ENCODE data around the gene ZNF780B. TPM values are rescaled to one million over a fixed set of nuclear protein-coding genes. Genes with fewer than 3 reads are reported as not detected.

ZNF780B gene
- total and polyA plus RNA-seq, 11 donors = 4.7 to 35.2 (median 17.3) TPM

- 82 to 97% (median 95%) methylated on average over 4 of the region's 4 CpGs for WGBS, 4 donors
- no peaks in the 10 kb centered on the region for H3K27me3 ChIP-seq
- DNase-seq (no peak), ATAC-seq (no peak)
- intact Hi-C loops (cut with DNase I) = no loop called here
- H3K9me3 ChIP-seq = peaks cover 0 to 100% (median 77%) of the 10 kb centered on the region in 12 donors
- H3K36me3 ChIP-seq = no peaks in the 10 kb centered on the region
- H3K4me3 ChIP-seq = no peak overlapping the region
- TF ChIP-seq POLR2A (IDR thresholded peaks at IDR 0.05) (no peak), CTCF (IDR thresholded peaks at IDR 0.05) (no peak)
- no peak overlapping the region for H3K27ac ChIP-seq
- H3K4me1 ChIP-seq = no peaks in the 10 kb centered on the region
Observed at GRCh38 chr19:40025938-40026596, 30.0 kb downstream of the ZNF780B start.

- DNase-seq = no peak
Observed at GRCh38 chr19:40023969-40024368, 32.1 kb downstream of the ZNF780B start.

GRCh38 chr19:40013991-40014390 lies 42.0 kb downstream of the ZNF780B start:
- no peak for ATAC-seq

More at GRCh38 chr19:40023969-40024368, 32.1 kb downstream of the ZNF780B start:
- Histone ChIP-seq H3K36me3 (no peaks in the 10 kb centered on the region), H3K9me3 (peaks cover 0 to 100% (median 71%) of the 10 kb centered on the region in 12 donors), H3K27ac (no peak overlapping the region), H3K27me3 (no peaks in the 10 kb centered on the region), H3K4me3 (no peak overlapping the region), H3K4me1 (no peaks in the 10 kb centered on the region)
- no peak for TF ChIP-seq CTCF (IDR thresholded peaks at IDR 0.05)
- TF ChIP-seq POLR2A (IDR thresholded peaks at IDR 0.05) = no peak
- WGBS, 4 donors = 85 to 89% (median 87%) methylated on average over 3 of the region's 3 CpGs
- intact Hi-C loops (cut with DNase I) = no loop called here
- no peak for ATAC-seq

More at GRCh38 chr19:40013991-40014390, 42.0 kb downstream of the ZNF780B start:
- no peaks in the 10 kb centered on the region for H3K27me3 ChIP-seq
- WGBS, 4 donors = 94 to 97% (median 96%) methylated on average over 4 of the region's 4 CpGs
- H3K4me1 ChIP-seq = no peaks in the 10 kb centered on the region
- intact Hi-C loops (cut with DNase I) = no loop called here
- peaks cover 0 to 98% (median 66%) of the 10 kb centered on the region in 12 donors for H3K9me3 ChIP-seq
- no peak for TF ChIP-seq POLR2A (IDR thresholded peaks at IDR 0.05)
- no peak for TF ChIP-seq CTCF (IDR thresholded peaks at IDR 0.05)
- H3K4me3 ChIP-seq = no peak overlapping the region
- H3K36me3 ChIP-seq = peaks cover 10 to 67% (median 50%) of the 10 kb centered on the region in 9 donors
- DNase-seq = no peak
- no peak overlapping the region for H3K27ac ChIP-seq

Measured in heart left ventricle (tissue), 16 donors.